Activated CD8-positive, alpha-beta memory T cell treated with anti-CD3 and anti-CD28 coated beads, Interleukin-2, amount 50 U/mL, for 24 hours (primary cell): ENCODE data around the gene MDGA2.
"Not testable (repeated sequence)": the region's sequence is repeated elsewhere in the genome, so short reads cannot be mapped to it uniquely, and the experiment has no call there.

Experiments
- DNase-seq: peaks from one replicate; pipeline ENCODE4 v3.0.0-alpha.2; 2020; ENCODE audit errors: extremely low read depth

MDGA2 gene

DNA sequence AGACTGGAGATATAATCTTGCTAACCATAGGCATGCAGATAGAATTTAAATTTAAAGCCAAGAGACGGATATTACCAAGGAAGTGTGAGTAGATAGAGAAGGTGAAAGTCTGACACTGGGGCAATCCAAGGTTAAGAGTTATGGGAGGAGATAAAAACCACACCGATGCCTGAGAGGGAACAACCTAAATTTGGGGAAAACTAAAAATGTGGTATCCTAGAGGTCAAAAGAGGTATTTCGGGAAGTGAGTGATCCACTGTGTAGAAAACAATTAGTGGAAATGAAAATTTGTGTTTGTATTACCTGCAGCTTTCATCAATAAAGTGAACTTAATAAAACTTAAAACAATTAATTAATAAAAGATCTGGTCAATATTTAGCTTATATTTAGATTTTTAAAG, 754.9 kb downstream of the MDGA2 start:
- no peak for DNase-seq

DNA sequence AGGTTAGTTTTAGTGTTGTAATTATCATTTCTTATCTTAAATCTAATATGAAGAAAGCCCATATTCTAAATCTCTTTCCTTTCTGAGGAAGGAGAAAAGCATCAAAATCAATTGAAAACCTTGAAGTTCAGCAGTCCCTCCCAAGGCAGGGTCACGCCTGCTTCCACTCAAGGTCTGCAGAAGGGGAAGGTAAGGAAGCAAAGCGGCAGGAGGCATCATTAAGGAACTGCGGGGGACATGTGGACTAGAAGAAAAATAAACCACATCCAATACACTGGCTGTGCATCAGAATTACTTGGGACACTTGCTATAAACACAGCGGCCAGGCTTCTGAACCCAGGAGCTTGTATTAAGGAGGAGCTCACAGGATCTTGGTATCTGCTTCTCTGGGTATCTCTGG, 759.9 kb downstream of the MDGA2 start:
- not testable (repeated sequence) for DNase-seq

DNA sequence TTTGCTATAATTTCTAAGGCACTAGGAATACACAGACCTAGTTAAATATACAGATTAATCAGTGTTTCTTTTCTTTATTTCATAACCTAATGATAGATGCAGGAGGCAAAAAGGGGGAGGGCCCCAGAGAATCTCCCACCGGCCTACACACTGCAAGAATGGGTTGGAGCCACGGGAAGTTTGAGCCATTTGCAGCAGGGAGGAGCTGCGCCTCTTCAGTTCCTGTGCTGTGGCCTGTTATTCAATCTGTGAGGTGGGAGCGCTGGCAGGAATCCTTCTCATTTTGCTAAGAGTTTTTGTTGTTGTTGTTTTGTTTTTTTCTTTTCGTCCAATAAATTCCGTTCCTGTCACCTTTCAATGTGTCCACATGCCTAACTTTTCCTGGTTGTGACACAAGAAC, 772.6 kb downstream of the MDGA2 start:
- no peak for DNase-seq

DNA sequence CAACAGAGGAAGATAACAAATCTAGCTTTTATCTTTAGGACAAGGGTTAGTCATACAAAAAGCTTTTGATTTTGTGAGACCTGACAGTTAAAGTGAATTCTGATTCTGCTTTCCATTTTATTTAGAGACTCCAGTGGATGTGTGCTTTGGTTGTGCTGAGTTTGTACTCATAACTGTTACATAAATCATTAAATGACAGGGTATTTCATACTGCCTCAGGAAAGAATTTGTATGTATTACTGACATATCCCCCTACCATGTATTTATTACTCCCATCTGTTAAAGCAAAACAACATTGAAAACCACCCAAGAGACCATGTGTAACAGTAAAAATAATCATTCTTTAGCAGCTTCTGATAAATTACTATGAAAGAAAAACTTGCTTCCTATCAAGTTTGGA, 780.9 kb downstream of the MDGA2 start:
- DNase-seq = no peak

DNA sequence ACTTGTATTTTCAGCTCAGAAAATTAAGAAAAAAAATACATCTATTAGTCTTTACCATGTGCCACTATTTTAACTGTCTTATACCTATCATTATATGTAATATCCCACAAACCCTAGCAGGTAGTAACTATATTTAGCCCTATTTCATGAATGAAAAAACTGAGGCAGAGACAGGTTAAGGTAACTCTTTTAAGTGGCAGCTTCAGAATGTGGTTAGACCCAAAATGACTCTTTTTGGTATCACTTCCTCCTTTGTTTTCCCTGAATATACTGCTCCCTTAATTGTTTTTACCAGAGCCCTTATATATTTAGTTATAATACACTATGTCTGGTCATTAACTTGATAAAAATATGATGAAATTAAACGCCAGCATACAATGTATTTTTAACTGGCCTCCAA, 788.3 kb downstream of the MDGA2 start:
- no peak for DNase-seq

DNA sequence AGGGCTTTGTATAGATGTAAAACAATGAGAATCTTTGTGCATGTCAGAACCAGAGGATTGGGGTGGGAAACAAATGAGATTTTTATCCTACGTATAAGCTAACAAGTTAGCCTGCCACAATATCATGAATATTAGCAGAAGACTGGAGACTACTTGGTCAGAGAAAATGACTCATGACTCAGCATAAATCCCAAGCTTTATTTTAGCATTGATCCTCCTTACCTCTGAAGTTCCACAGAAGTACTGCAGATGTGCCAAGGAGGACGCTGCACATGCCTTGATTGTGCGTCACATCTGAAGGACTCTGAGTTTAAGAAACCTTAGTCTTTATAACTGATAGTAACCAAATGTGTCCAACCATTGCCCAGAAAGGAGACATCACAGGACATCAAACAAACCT, 789.8 kb downstream of the MDGA2 start:
- no peak for DNase-seq

DNA sequence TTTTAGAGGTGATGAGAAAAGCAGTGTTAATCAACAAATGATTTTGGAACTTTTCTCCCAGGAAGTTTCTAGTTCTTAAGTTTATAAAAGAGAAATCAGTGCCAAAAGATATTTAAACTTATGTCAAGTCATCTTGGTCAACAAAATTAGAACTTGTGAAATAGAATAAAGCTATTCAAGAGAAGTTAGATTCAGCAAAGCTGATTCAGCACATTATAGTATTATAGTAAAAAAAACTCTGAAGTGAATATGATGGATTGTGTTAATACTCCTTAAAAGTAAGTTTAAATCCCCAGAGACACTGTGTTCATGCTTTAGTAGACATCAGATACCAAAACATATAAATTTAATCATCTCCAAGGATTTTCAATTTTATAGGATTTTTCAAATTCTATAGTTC, 813.7 kb downstream of the MDGA2 start:
- no peak for DNase-seq

DNA sequence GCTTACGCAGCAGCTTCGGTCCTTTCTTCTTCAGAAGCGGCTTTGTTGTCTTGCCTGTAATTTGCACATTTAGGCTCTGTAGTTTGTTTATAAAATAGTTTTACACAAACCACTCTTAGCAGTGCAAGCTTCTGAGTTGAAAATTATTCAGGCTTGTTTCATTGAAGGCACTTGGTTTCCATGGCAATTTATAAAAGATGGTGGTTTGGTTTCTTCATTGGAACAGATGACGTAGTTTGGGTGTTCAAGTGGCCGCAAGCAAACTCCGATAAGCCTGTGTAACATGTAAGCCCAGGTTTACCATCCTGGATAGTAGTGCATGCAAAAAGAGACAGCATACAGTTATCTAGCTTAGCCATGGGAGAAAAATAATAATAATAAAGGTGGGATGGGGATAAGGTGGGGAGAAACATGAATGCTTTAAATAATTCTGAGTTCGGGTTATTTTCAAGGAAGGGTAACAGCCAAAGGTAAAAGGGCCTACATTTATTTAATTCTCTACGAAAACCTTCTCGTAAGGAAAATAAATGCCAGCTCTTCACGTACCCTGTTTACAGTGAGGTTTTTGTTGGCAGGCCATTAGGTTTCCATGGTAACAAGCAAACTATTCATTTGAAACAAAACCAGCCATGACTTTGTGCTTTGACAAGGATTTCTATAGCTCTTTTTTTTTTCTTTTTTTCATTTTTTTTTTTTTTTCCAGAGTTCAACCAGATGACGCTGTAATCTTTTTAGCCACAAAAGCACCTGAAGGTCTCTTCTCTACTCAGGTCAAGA, 834.3 kb downstream of the MDGA2 start:
- no peak for DNase-seq

DNA sequence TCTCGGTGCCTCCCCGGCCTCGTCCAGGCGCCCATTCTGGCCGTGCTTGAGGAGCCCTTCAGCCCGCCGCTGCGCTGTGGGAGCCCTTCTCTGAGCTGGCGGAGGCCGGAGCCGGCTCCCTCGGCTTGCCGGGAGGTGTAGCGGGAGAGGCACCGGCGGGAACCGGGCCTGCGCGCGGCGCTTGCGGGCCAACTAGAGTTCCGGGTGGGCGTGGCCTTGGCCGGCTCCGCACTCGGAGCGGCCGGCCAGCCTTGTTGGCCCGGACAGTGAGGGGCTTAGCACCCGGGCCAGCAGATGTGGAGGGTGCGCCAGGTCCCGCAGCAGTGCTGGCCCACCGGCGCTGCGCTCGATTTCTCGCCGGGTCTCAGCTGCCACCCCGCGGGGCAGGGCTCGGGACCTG, 855.1 kb downstream of the MDGA2 start:
- no peak for DNase-seq

DNA sequence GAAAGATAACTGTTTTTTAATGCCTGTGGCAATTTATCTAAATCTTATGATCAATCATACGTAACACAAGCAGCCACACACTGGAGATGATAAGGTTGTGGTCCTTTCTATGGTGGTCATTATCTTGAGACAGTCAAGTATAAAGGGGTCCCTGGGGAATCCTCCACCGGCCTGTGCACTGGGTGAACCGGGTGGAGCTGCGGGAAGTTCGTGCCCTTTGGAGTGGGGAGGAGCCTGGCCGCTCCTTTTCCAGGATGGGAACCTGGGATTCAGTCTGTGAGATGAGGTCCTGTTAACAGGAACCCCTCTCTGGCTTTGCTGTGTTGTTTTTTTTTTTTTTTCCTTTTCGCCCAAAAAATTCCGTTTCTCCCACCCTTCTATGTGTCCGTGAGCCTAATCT, 856.3 kb downstream of the MDGA2 start:
- DNase-seq = no peak

DNA sequence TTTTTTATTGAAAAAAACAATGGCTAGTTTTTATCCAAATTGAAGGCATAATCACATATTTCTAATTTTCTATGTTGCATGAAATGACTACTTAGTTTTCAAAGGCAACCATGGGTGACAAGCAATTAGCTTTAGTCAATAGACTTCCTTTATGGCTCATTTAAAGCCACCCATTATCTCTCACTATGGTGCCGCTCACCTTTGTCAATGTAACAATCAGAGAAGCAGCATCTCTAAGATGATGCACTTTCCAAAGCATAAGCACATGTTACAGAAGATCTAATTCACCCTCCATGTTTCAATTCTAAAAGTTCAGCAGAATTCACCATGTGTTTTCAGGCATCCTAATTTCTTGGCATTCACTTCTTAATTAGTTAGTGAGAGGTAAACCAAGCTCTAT, 857.3 kb downstream of the MDGA2 start:
- no peak for DNase-seq

DNA sequence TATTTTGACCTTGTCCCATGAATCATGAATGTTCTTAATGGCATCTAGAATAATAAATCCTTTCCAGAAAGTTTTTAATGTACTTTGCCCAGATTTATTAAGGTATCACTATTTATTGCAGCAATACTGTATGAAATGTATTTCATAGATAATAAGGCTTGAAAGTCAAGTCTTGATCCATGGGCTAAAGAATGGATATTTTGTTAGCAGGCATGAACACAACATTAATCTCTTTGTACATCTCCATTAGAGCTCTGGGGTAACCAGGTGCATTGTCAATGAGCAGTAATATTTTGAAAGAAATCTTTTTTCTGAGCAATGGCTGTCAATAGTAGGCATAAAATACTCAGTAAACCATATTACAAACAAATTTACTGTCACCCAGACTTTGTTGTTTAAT, 882.3 kb downstream of the MDGA2 start:
- DNase-seq = no peak
